Subcutaneous abdominal adipose tissue (tissue), 5 donors: ENCODE results near the gene ZNF440.
"Not testable (repeated sequence)": the region's sequence is repeated elsewhere in the genome, so short reads cannot be mapped to it uniquely, and the experiment has no call there.

Experiments used
- H3K27ac ChIP-seq: one replicate; pipeline ENCODE4 v1.7.0; 2013; ENCODE audit warnings: low read depth, mild to moderate bottlenecking, inconsistent platforms, low read length, moderate library complexity
- H3K27me3 ChIP-seq, 5 donors: one replicate each; pipeline ENCODE4 v1.7.0; 2013; ENCODE audit warnings: low read length in 5 of 5, inconsistent platforms in 1 of 5; ENCODE audit not compliant: control insufficient read depth in 5 of 5, insufficient read depth in 4 of 5
- H3K36me3 ChIP-seq, 5 donors: one replicate each; pipeline ENCODE4 v1.7.0; 2013; ENCODE audit warnings: low read length in 5 of 5; ENCODE audit not compliant: control insufficient read depth in 5 of 5, insufficient read depth in 5 of 5
- H3K4me1 ChIP-seq, 5 donors: one replicate each; pipeline ENCODE4 v1.7.0; 2013; ENCODE audit warnings: low read length in 5 of 5, mild to moderate bottlenecking in 3 of 5, moderate library complexity in 1 of 5; ENCODE audit not compliant: control insufficient read depth in 5 of 5, insufficient read depth in 5 of 5
- H3K4me3 ChIP-seq, 5 donors: one replicate each; pipeline ENCODE4 v1.7.0; 2013; ENCODE audit warnings: low read length in 5 of 5, low read depth in 1 of 5
- H3K9ac ChIP-seq, 5 donors: one replicate each; pipeline ENCODE4 v1.7.0; 2013; ENCODE audit warnings: low read length in 5 of 5, mild to moderate bottlenecking in 4 of 5, moderate library complexity in 3 of 5
- H3K9me3 ChIP-seq, 5 donors: one replicate each; pipeline ENCODE4 v1.7.0; 2013; ENCODE audit warnings: low read length in 5 of 5; ENCODE audit not compliant: control insufficient read depth in 5 of 5
- donor health status: healthy.
- donor health status: healthy.
- donor health status: healthy.
- donor health status: healthy.
- donor health status: healthy.

ZNF440 gene

DNA sequence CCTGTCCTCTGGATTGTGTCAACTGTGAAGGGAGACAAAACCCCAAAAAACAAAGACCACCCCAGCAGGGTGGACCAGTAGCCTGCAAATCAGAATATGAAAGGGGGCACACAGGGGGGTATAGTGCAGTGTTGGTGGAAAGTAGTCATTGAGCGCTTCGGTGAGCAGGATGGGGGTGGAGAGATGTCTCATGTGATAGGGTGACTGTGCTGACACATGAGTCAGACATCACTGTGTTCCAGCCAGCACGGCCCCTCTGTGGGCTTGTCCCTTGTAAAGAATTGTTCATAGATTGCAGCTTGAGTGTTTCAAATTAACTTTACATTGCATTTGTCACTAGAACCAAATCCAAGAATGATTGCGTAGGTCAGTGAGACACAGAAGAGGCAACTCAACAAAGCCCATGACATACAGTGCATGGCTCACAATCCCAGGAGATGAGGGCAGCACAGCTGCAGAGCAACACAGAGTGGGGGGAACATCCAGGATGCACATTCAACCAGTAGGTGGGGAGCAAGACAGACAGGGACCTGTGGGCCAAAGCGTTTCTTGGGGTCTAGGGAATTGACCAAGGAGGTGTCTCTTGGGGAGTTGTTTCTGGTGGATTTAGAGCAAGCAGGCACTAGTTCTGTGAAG lies 7.5 kb downstream of the ZNF440 start:
- no peak overlapping the region for H3K4me3 ChIP-seq
- no peaks in the 10 kb centered on the region for H3K4me1 ChIP-seq
- no peaks in the 10 kb centered on the region for H3K27me3 ChIP-seq
- no peak overlapping the region for H3K27ac ChIP-seq
- no peaks in the 10 kb centered on the region for H3K9me3 ChIP-seq
- H3K9ac ChIP-seq = no peak overlapping the region
- peaks cover 0 to 9% (median 0%) of the 10 kb centered on the region in 5 donors for H3K36me3 ChIP-seq

DNA sequence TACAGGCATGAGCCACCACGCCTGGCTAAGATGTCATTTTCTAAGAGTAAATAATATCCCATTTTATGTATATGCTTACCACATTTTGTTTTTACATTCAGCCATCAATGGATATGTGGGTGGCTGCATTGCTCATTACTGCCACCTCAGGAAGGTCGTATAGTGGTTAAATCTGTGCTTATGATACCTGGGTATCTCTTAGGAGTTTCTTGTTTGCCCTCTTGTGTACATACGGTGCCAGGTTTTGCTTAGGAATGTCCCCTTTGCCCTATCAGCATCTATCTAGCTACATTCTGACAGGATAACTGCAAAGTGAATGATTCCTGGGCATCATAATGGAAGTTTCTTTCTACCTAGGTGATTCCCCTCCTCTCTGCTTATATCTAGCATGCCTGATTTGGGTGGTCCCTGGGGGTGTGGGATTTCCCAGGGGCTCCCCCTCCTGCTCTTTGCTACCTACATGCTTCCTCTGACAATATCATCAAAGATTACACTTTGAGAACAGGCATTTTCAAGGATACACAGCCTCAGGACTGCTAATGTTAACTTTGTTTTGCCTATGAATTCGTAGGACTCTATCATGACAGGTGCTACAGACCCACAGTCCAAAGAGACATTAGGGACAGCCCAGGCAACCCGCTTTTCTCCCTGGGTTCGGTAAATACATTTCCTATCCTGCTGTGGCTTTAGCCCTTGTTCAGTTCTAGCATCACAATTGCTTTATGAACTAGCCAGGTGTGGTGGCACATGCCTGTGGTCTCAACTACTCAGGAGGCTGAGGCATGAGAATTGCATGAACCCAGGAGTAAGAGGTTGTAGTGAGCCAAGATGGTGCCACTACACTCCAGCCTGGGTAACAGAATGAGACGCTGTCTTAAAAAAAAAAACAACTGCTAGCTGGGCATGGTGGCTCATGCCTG lies 15.1 kb downstream of the ZNF440 start:
- not testable (repeated sequence) for H3K4me1 ChIP-seq, H3K27me3 ChIP-seq, H3K9ac ChIP-seq, H3K27ac ChIP-seq
- Histone ChIP-seq H3K4me3 (peak overlapping the region in 1 of 5 donors; percentile 10), H3K36me3 (peaks cover 21 to 40% (median 36%) of the 10 kb centered on the region in 5 donors), H3K9me3 (peaks cover 14 to 44% (median 30%) of the 10 kb centered on the region in 5 donors)

DNA sequence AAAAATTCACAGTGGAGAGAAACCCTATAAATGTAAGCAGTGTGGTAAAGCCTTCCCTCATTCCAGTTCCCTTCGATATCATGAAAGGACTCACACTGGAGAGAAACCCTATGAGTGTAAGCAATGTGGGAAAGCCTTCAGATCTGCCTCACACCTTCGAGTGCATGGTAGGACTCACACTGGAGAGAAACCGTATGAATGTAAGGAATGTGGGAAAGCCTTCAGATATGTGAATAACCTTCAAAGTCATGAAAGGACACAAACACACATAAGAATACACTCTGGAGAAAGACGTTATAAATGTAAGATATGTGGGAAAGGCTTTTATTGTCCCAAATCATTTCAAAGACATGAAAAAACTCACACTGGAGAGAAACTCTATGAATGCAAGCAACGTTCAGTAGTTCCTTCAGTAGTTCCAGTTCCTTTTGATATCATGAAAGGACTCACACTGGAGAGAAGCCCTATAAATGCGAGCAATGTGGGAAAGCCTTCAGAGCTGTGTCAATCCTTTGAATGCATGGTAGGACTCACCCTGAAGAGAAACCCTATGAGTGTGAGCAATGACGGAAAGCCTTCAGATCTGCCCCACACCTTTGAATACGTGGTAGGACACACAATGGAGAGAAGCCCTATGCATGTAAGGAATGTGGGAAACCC lies 18.3 kb downstream of the ZNF440 start:
- H3K4me1 ChIP-seq = peaks cover 0 to 6% (median 0%) of the 10 kb centered on the region in 5 donors
- H3K36me3 ChIP-seq = peaks cover 21 to 40% (median 34%) of the 10 kb centered on the region in 5 donors
- H3K27me3 ChIP-seq = peaks cover 0 to 2% (median 0%) of the 10 kb centered on the region in 5 donors
- peak overlapping the region; percentile 19 to 56 (median 41) for H3K4me3 ChIP-seq
- H3K27ac ChIP-seq = no peak overlapping the region
- H3K9ac ChIP-seq = no peak overlapping the region
- H3K9me3 ChIP-seq = peaks cover 17 to 59% (median 30%) of the 10 kb centered on the region in 5 donors

DNA sequence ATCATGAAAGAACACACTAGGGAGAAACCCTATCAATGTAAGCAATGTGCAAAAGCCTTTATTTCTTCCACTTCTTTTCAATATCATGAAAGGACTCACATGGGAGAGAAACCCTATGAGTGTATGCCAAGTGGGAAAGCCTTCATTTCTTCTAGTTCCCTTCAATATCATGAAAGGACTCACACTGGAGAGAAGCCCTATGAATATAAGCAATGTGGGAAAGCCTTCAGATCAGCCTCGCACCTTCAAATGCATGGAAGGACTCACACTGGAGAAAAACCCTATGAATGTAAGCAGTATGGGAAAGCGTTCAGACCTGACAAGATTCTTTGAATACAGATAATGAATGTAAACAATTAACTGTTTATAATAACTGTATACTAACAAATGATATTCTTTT lies 19.5 kb downstream of the ZNF440 start:
- Histone ChIP-seq H3K9ac (no peak overlapping the region), H3K27ac (no peak overlapping the region), H3K36me3 (peaks cover 21 to 40% (median 34%) of the 10 kb centered on the region in 5 donors), H3K4me3 (peak overlapping the region; percentile 26 to 56 (median 40)), H3K27me3 (peaks cover 0 to 2% (median 0%) of the 10 kb centered on the region in 5 donors), H3K9me3 (peaks cover 17 to 59% (median 30%) of the 10 kb centered on the region in 5 donors), H3K4me1 (peaks cover 0 to 6% (median 0%) of the 10 kb centered on the region in 5 donors)

DNA sequence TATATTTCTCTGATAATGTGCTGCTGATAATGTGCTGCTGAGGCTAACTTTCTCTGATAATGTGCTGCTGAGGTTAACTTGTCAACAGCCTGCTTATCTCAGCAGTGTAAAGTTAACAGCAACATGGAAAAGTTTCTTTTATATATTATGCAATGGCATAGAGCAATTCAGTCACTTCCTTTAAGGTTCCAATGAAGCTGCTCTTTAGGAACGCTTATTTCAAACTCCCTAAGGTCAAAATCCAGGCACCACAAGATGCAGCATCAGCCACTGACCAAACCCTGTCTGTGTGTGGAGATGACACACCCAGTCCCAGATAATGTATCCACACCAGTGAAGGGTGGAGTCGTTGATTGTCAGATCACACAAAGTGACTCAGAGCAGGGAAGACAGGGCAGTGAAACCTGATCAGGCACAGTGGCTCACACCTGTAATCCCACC lies 21.6 kb downstream of the ZNF440 start:
- not testable (repeated sequence) for H3K4me1 ChIP-seq, H3K27ac ChIP-seq, H3K9ac ChIP-seq, H3K4me3 ChIP-seq, H3K27me3 ChIP-seq
- peaks cover 17 to 49% (median 28%) of the 10 kb centered on the region in 5 donors for H3K9me3 ChIP-seq
- peaks cover 21 to 30% (median 28%) of the 10 kb centered on the region in 5 donors for H3K36me3 ChIP-seq

DNA sequence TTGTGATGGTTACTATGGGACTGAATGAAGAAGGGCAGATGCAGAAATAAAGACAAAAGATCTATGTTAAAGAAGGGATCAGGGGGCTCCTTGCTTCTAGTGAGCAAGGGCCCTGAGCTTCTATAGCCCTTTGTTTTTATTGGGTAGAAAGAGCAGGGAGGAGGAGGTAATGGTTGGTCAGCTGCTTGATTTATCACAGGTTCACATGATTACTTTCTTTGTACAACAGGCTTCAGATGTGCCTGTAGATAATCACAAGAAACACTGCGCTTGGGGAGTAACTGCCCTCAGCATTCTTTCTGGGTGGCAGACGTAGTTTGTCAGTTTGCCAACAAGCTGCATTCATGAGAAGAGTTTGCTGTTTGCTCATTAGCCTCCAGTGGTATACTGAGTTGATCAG lies 29.6 kb downstream of the ZNF440 start:
- Histone ChIP-seq H3K27ac (no peak overlapping the region), H3K9ac (no peak overlapping the region), H3K4me1 (peaks cover 0 to 8% (median 7%) of the 10 kb centered on the region in 5 donors)

DNA sequence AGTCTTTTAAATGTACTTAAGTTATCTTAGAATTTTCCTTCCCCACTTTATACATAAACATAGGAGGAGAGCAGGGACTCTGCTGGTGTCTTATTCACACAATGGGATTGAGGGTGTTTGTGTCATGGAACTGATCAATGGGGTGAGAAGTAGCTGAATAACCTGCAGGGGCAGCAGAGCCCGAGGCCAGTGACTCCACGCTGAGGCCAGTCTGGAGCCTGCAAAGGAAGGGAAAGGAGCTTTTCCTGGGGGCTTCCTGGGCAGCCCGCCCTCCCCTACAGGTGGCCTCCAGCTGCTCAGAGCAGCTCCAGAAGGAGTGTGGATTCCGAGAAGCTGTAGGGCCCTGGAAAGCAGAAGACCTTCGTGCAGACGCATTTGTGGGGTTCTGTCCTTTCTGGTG lies 33.5 kb downstream of the ZNF440 start:
- H3K27me3 ChIP-seq, H3K4me3 ChIP-seq, H3K9me3 ChIP-seq, H3K9ac ChIP-seq, H3K36me3 ChIP-seq, H3K27ac ChIP-seq: not testable (repeated sequence)
- H3K4me1 ChIP-seq = peaks cover 0 to 19% (median 14%) of the 10 kb centered on the region in 5 donors

More for the DNA sequence above, 29.6 kb downstream of the ZNF440 start:
- Histone ChIP-seq H3K36me3 (no peaks in the 10 kb centered on the region), H3K9me3 (peaks cover 0 to 3% (median 0%) of the 10 kb centered on the region in 5 donors), H3K4me3 (no peak overlapping the region), H3K27me3 (peaks cover 0 to 2% (median 0%) of the 10 kb centered on the region in 5 donors)

DNA sequence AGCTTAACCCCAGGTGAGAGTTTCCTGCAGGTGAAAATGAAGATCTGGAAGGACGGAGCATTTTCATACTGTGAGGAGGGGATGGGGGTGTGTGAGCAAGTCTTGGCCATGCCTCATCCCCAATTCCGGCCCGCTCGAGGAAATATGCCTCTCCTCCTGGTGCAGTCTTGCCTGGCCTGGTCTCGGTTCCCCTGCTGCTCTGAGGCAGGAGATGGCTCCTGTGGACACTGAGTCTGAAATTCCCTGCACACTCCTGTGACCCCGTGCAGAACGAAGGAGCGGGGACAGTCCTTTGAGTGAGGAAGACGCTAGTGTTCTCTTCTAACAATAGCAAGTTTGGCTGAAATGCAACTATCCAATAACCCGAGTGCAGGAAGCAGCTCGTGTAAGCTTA lies 34.1 kb downstream of the ZNF440 start:
- H3K27ac ChIP-seq = no peak overlapping the region
- peak overlapping the region in 1 of 5 donors; percentile 59 for H3K9ac ChIP-seq
- H3K27me3 ChIP-seq = peaks cover 0 to 3% (median 0%) of the 10 kb centered on the region in 5 donors
- H3K36me3 ChIP-seq = no peaks in the 10 kb centered on the region
- H3K4me3 ChIP-seq = peak overlapping the region; percentile 55 to 74 (median 66)
- peaks cover 0 to 19% (median 14%) of the 10 kb centered on the region in 5 donors for H3K4me1 ChIP-seq
- no peaks in the 10 kb centered on the region for H3K9me3 ChIP-seq

DNA sequence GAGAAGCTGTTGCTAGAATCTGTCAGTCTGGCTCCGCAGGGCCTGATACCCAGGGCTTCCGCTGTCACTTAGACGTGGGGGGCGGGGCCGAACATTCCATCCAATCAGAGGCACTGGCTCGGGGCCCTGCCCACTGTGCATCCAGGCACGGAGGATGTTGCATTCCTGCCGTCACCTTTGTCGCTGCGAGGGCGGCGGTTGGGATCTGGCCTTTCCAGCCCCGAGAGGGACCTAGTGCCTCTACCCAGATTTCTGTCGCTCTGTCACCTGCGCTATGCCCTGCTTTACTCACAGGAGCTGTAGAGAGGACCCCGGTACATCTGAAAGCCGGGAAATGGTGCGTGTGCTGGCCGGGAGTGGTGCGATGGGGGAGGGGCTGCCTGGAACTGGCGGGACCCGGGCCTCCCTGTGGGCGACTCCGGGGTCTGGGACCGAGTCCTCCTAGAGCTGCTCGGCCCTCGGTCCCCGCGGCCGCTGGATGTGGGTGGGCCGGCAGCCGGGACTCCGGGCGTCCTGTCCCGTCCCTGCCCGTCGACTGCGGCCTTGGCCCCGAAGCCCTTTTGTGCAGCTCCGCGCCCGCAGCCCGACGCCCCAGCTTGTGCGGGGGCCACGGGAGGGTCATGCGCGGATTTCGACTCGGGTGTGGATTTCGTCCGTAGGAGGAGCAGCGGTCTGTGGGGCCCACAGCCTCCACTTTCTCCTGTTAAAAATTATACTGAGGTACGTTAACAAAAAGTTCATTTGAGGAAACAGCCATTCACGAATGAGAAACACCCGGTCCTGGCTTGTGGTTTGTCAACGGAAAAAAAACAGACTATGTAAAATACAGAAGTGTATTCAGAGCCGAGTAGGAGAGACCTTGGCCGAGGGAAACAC lies 34.8 kb downstream of the ZNF440 start, which contains the start of gene ZNF439:
ZNF439 (plus strand) TSS at position 133 of the 876 bp plus-strand sequence; CDS start at position 275, 142 bp downstream.
- Histone ChIP-seq H3K27ac (no peak within 1 kb of the TSS), H3K4me1 (peaks cover 0 to 19% (median 14%) of the 10 kb centered on the region in 5 donors), H3K9me3 (no peaks in the 10 kb centered on the region), H3K9ac (peak within 1 kb of the TSS in 3 of 5 donors; percentile 51 to 66 (median 52)), H3K4me3 (peak within 1 kb of the TSS; percentile 55 to 74 (median 66)), H3K27me3 (peaks cover 0 to 3% (median 0%) of the 10 kb centered on the region in 5 donors), H3K36me3 (no peaks in the 10 kb centered on the region)
